ENCODE results near the gene TMEM14B.
"Not testable (repeated sequence)": the region's sequence is repeated elsewhere in the genome, so short reads cannot be mapped to it uniquely, and the experiment has no call there.

The TMEM14B gene

DNA sequence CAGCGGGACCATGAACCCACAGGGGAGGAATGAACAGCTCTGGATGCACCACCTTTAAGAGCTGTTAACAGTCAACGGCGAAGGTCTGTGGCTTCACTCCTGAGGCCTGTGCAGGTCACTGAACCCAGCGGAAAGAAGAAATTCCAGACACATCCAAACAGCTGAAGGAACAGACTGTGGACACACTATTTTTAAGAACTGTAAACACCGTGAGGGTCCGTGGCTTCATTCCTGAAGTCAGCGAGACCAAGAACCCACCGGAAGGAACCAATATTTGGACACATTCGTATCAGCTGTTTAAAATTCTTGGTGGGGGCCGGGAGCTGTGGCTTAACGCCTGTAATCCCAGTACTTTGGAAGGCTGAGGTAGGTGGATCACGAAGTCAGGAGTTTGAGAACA lies 5.4 kb upstream of the TMEM14B start:
- Histone ChIP-seq H3K27ac (no peak overlapping the region), H3K4me3 (no peak overlapping the region)

DNA sequence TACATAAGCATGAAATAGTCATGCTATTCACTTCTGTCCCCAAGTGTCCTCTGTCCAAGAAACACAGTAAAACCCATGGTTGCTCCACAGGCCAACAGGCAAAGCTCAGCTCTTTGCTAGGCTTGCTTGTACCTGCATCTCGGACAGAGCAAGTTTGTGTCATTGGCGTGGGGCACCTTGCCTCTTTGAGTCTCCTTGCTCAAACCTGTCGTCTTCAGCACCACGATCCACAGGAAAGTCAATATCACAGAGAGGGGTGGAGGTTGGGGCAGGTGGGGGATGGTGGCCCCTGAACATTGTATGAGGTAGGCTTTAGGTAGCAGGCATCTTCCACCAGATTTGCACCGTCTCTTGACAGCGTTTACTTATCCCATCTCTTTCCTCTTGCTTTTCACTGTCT lies 4.1 kb upstream of the TMEM14B start:
- Histone ChIP-seq H3K27ac (no peak overlapping the region), H3K4me3 (no peak overlapping the region)

DNA sequence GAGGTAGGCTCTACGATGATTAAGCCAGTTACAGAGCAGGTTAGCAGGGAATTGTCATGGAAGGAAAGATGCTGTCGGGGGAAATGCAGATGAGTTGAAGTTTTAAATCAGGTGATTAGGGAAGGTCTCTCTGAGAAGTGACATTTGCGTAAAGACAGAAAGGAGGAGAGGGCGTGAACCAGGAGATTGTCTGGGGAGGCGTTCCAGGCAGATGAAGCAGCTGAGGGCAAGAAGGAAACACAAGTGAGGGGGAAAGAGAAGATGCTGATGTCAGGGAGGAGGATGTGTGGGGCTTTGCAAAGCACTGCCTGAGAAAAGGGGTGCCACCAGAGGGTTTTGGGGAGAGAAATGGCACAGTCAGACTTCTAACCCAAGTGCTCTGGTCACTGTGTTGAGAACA lies 2.5 kb upstream of the TMEM14B start:
- Histone ChIP-seq H3K4me3 (no peak overlapping the region), H3K27ac (no peak overlapping the region)

DNA sequence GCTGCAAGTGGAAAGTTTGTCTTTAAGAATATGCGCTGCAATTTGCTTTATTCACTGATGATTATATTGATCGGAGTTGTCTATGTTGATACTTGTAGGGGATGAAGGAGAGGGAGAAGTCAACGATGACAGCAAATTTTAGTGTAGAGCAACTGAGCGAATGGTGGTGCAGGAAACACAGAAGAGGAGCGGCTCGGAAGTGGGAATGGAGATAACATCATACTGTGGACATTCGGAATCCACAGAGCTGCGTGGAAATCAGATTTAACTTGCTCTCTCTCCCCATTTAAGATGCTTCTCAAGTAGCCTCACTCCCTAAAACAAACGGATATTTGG lies 722 bp upstream of the TMEM14B start:
- peak overlapping the region in 19 of 21 experiments; percentile 69 to 91 (median 85) for H3K27ac ChIP-seq
- H3K4me3 ChIP-seq, result peak overlapping the region; percentile 50 to 78 (median 66)

DNA sequence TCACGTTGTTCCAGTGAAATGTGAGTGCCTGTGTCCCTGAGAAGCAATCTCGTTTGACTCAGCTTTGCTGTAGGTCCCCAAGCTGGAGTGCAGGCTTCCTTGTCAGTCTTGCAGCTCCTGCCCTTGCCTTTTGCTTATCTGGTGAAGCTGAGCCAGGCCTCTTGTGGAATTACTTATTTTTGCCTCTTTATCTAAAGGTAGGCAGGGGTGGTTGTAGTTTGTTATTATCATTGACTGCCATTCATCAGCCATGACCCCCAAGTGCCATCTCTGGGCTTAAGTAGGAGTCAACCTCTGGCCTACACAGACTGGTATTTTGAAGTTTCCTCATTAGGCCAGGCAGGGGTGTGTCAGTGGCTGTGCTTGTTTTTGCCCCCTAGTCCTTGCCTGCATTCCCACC lies 2.1 kb downstream of the TMEM14B start:
- Histone ChIP-seq H3K4me3 (no peak overlapping the region), H3K27ac (peak overlapping the region in 1 of 21 experiments; percentile 24)

DNA sequence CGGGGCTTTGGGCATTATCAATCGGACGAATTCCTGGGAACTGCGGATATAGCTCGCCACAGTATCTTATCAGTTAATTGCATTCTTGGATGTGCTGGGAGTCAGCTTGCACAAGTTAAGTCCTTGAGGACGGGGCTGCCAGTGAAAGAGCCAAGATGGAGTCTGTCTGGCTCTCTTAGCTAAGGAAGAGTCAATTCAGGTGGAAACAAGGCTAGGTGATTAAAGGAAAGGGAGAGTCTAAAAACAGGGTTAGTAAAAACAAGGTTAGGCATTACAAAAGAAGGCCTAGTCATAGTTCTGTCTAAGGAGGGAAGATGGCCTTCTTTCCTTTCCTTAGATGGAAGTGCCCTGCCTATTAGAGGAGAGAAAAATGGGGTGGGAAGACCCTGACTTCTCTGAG lies 3.0 kb downstream of the TMEM14B start:
- not testable (repeated sequence) for H3K4me3 ChIP-seq, H3K27ac ChIP-seq

DNA sequence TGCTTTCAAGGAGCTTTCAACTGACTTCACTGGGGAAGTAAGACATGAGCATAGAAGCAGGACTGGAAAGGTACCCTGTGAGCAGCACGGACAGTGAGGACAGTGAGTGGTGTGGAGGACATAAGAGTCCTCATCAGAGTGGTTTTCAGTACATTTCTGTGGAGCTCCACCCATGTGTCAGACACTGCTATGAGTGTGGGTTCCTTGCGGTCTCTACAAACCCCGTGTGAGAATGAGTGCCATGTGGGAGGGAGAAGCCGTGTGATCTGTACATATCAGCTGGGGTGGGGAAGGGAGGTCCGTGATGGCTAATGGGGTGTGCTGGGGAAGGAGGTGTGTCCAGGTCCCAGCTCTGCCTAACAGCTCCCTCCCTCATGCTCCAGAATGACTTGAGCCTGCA lies 4.2 kb downstream of the TMEM14B start:
- H3K27ac ChIP-seq, H3K4me3 ChIP-seq: not testable (repeated sequence)

DNA sequence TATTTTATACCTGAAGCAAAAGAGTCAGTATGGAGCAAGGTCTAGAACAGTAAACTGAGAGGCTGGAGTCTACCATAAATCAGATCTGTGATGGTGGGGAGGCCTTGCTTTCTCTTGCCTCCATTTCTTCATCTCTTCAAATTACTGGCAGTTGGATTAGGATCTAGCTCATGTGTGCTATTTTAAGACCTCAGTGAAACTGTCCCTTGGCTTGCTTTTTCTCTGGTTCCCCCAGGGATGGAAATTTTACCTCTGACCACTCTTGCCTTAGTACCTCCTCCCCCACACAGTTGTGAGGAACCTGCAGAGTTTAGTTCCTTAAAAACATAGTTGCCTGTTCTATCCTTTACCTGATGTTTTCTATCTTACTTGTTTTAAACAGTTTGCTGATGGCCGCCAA lies 8.5 kb downstream of the TMEM14B start:
- H3K4me3 ChIP-seq, result no peak overlapping the region

DNA sequence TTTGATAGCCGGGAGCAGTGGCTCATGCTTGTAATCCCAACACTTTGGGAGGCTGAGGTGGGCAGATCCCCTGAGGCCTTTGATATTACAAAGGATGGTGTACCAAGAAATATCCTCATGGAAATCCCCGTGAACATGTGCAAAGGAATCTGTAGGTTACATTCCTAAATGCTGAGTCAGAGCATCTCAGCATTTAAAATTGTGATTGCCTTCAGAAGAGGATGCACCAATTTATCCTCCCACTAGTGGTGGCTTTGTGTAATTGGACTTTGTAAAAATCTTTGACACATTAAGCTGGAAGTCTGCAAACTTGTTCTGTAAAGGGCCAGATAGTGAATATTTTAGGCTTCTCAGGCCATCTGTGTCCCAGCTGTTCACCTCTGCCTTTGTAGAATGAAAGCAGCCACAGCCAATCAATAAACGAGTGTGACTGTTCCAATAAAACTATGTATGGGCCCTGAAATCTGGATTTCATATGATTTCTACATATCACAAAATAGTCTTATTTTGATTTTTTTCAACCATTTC lies 11.8 kb downstream of the TMEM14B start:
- no peak overlapping the region for H3K4me3 ChIP-seq
- H3K27ac ChIP-seq, result peak overlapping the region in 3 of 21 experiments; percentile 1 to 51 (median 21)

More for the DNA sequence above, 8.5 kb downstream of the TMEM14B start:
- no peak overlapping the region for H3K27ac ChIP-seq

DNA sequence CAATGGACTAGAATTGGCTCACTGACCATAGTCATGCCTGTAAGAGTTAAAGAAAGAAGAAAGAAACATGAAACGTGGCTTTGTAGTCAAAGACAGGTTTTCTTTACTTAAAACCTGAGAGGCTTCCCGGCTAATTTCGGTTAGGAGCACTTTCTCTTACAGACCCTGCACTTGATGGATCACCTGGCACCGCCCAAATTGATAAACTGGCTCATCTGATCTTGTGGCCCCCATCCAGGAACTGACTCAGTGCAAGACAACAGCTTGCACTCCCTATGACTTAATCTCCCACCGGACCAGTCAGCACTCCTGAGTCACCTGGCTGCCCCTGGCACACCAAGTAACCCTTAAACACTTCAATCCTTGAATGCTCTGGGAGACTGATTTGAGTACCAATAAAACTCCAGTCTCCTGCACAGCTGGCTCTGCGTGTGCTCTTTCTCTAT lies 12.3 kb downstream of the TMEM14B start:
- H3K27ac ChIP-seq, result peak overlapping the region in 4 of 21 experiments; percentile 1 to 51 (median 30)

DNA sequence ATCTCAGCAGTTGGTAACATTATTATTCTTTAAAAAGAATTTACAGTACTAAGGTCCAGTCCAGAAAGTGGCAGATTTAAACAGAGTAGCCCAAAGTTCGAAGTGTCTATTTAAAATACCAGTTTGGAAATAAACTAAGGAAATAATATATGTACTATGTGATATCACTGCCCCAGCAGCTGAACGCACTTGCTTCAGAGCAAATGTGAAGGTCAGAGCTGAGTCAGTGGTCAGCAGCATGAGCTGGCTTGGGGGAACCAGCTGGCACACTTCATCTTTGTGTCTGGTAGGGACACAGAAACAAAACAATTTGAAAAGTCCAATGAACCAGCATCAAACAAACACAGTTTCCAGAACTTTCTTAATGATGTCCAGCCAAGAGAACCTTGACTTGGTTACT lies 15.4 kb downstream of the TMEM14B start:
- H3K4me3 ChIP-seq, result no peak overlapping the region
- H3K27ac ChIP-seq, result no peak overlapping the region

More for the DNA sequence above, 12.3 kb downstream of the TMEM14B start:
- H3K4me3 ChIP-seq, result no peak overlapping the region

DNA sequence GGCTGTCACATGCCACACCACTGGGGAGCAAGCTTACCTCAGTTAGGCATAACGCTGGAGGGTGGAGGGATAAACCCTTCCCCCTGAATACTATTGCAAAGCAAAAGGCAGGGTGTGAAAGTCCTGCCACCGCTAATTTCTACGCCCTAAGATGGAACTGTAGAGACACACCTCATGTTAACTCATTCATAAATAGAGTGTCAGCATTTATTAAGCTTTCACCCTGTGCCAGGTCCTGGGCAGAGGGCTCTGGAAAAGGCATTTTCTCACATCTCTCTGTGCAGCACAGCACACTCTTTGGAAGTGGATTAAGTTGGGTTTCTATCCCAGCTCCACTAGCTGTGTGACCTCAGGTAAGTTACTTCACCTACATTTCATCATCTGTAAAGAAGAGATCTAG lies 21.8 kb downstream of the TMEM14B start:
- H3K4me3 ChIP-seq, result no peak overlapping the region
- H3K27ac ChIP-seq, result no peak overlapping the region

DNA sequence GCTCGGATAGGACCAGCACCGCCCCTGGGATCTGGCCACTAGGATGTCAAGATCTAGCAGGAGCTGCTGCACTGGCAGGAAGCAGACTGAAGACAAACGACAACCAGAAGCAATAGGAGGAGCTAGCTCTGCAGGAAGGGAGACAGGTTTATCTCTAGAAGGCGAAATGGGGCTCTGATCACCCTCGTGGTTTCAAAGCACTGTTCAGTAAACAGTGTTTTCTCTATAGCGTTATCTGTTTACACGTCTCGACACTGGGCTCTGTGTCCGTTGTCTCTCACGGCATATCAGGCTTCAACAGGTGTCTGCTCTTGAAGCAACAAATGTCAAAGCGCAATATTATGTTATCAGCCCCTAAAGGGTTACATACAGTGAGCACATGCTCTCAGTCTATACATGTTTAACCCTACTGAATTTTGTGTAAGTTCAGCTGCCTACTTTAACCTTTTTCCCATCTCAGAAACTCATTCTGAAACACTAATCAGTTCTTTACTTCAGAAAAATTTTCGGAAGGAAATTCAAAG lies 23.8 kb downstream of the TMEM14B start:
- H3K4me3 ChIP-seq, result no peak overlapping the region

DNA sequence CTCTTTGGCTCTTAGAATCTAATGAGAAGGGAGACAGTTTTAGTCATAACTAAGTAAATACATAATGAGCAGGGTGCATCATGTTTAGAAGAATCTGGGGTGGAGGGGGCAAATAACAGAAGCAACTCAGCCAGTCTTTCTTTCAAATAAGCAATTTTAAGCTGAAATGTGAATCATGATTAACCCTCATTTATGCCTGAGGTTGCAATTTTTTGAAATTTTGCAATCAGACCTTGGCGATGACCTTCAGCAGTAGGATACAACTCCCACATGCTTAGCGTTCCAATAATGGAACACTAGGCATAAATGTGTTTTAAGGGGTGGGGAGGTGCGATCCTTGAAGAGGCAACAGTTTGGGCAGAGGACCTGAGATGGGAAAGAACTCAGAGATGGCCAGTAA lies 30.6 kb downstream of the TMEM14B start:
- H3K4me3 ChIP-seq, result no peak overlapping the region
- H3K27ac ChIP-seq, result no peak overlapping the region

More for the DNA sequence above, 23.8 kb downstream of the TMEM14B start:
- H3K27ac ChIP-seq, result no peak overlapping the region

DNA sequence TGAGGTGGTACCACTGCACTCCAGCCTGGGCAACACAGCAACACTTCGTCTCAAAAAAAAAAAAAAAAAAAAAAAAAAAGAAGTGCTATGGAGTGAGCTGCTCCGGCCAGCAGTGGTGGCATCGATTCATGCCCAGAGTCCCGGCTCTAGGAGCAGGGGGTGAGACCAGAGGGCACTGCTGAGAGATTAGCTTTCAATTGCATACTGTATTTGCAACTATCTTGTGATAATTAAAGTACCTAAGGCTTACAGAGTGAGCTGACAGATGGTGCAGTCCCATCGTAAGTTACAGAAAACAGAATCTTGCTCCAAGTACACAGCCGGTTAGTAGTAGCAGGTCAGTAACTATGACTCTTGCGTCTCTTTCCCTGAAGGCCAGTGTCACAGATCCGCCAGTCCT lies 31.5 kb downstream of the TMEM14B start:
- H3K4me3 ChIP-seq, result no peak overlapping the region
- no peak overlapping the region for H3K27ac ChIP-seq

DNA sequence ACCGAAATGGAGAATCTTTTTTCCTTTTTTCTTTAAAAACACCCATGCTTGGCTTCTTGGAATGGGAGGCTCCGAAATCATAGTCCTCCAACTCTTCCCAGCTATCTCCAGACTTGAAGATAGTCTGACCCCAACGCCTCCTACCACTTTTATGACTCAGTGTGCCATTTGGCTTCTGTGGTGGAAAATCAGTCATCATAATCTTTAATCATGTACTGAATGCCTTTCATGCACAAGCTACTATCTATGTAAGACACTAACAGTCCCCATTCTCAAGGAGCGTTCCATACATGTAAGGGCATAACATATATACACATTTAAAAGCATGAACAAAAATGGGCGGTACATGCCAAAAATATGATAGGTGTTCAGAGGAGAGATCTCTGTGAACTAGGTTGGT lies 44.1 kb downstream of the TMEM14B start:
- Histone ChIP-seq H3K27ac (no peak overlapping the region), H3K4me3 (no peak overlapping the region)

DNA sequence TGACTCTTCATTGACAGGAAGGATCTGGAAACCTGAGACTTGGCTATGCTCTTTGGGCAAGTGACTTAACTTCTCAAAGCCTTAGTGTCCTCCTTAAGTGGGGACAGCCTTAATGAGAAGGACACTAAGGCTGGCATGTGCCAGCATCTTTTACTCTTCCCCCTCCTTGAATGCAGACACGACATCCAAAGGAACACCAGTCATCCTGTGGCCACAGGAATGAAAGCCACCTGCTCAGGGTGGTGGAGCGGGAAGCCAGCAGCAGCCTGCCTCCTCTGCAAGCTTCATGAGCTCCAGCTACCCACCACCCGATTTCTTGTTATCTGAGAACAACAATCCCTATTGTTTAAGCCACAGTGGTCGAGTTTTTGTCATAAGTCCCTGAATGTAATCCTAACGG lies 44.5 kb downstream of the TMEM14B start:
- H3K4me3 ChIP-seq, result no peak overlapping the region

DNA sequence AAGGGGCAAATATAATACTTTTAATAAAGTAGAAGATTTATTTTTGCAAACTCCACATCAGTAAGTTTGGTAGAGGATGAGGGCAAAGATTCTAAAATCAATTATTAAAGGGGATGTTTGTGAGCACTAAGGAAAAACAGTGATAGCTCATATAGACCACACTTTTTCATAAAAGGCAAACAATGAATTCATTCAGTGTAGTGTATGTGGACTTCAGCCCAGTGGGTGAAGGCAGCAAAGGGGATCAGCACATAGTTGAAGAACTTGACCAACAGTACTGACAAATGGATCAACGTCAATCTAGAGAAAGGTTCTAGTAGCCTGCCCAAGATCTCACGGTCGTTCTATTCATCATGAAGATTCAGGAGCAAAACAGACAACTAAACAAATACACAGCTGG lies 45.4 kb downstream of the TMEM14B start:
- no peak overlapping the region for H3K27ac ChIP-seq

More for the DNA sequence above, 44.5 kb downstream of the TMEM14B start:
- no peak overlapping the region for H3K27ac ChIP-seq

DNA sequence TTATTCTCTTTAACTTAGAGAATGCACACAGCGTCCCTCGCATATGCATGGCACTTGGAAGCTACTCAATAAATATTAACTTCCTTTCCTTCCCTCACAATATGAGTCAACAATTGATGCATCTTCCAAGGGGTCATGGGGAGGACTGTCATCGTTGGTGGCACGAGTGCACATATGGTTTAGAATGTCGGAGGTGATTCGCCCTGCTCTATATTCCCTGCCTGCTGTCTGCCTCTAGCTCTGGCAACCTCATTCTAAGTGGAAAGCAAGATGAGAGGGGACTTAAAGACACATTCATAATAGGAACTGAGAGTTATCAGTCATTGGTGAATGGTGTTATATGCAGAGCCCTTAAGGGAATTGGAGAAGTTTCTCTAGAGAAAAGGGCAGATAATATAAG lies 46.1 kb downstream of the TMEM14B start:
- H3K4me3 ChIP-seq, result no peak overlapping the region

More for the DNA sequence above, 45.4 kb downstream of the TMEM14B start:
- H3K4me3 ChIP-seq, result no peak overlapping the region

DNA sequence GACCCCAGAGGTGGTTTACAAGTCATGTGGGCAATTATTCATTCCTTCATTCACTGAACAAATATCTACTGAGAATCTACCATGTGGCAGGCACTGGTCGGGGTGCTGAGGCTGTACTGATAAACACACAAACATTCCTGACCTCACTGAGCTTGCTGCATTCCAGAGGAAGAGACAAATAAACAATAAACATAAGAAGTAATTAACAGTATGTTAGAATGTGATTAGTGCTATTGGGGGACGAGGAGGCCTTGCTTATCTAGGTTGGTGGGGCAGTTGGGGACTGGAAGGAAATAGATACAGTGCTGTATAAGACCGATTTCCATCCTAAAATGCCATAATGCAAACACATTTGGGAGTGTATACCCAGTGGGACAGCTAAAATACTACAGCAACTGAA lies 46.6 kb downstream of the TMEM14B start:
- no peak overlapping the region for H3K27ac ChIP-seq
- no peak overlapping the region for H3K4me3 ChIP-seq

More for the DNA sequence above, 46.1 kb downstream of the TMEM14B start:
- H3K27ac ChIP-seq, result no peak overlapping the region

DNA sequence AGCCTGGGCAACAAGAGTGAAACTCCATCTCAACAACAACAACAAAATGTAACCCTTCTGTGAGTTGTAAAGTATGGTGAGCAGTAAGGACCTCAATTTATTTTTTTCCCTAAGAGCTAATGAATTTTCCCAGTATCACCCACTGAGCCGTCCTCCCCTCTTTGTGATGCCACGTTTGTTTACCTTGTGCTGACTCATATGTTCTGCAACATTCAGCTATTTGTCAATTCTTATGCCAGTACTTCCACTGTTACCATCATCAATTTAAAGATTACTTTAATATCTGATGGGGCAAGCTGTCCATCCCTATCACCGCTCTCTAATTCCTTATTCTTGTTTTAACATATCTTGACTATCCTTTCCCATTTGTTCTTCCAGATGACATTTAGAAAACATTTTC lies 53.2 kb downstream of the TMEM14B start:
- Histone ChIP-seq H3K27ac (no peak overlapping the region), H3K4me3 (no peak overlapping the region)

DNA sequence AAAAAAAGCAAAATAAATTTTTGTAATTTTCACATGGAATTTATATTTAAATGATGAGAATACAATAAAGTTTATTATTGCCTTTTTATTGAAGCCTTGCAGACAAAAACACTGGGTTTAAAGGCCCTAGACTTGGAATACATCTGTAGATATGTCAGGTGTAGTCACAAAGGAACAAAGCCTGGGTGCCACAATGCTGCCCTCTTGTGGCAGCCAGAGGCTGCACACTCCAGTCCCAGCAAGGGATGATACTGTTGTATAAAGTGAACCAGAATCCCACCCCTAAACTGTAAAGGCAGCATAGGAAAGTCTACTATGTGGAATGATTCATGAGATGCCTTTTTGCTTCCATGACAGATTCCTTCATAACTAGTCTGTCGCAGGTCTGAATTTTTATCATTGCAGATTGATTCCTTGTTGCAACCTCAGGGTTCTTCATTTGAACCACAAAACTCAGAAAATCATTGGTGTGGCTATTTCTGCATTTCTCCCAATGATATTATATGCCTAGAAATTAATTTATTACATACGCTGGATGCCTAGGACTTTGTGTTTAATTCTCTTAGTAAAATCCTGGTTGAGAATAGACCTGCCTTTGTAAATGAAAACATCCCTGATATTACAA lies 53.7 kb downstream of the TMEM14B start:
- no peak overlapping the region for H3K27ac ChIP-seq
- no peak overlapping the region for H3K4me3 ChIP-seq
